HCT116 (cell line): ENCODE data around the gene UBE2F. TPM values are rescaled to one million over a fixed set of nuclear protein-coding genes. Genes with fewer than 3 reads are reported as not detected.

ENCODE experiments used
- ATAC-seq: fragments of 200-7000 bp; cut with Tn5 transposase; 2 replicates; pipeline ENCODE4 v1.9.1; 2020; ENCODE audit warnings: mild to moderate bottlenecking, moderate library complexity
- BruUV-seq: library from RNA; stranded (reverse); fragments of 400-500 nt; replicated peaks from 2 replicates; lab custom pipeline; 2021; lab: Mats Ljungman, UMichigan
- CTCF ChIA-PET: fragments of 300-600 bp; sonication (Branson Sonifier 250); formaldehyde crosslinking; loops from one replicate; lab custom pipeline; 2021; ENCODE audit warnings: antibody characterized with exemption; lab: Charles Lee
- POLR2A ChIA-PET: fragments of 300-600, 350-600 bp; sonication (Branson Sonifier 250); formaldehyde crosslinking; loops from one replicate; lab custom pipeline; 2021; ENCODE audit warnings: antibody characterized with exemption; lab: Charles Lee
- RAD21 ChIA-PET, 2 experiments: fragments of 300-600 bp; sonication (Branson Sonifier 250); formaldehyde crosslinking; loops; one replicate each; lab custom pipeline; 2023; ENCODE audit warnings: low total read pairs in 2 of 2; ENCODE audit not compliant: uncharacterized antibody in 2 of 2, unreplicated experiment in 2 of 2, low non-redundant PET in 1 of 2; lab: Charles Lee
- DNase-seq: peaks from one replicate; pipeline ENCODE4 v3.0.0-alpha.2; 2010; ENCODE audit warnings: low read depth, low spot score
- H2AFZ ChIP-seq: fragments of 200-600 bp; shearing (Covaris generic), sonication (generic); 2 replicates; pipeline ENCODE4 v1.6.1; 2017; ENCODE audit warnings: low read depth, mixed run types, mixed read lengths, antibody characterized with exemption, low read length; ENCODE audit not compliant: poor library complexity, severe bottlenecking
- H3K27ac ChIP-seq: 2 replicates; pipeline ENCODE4 v1.5.1; 2012; ENCODE audit warnings: low read depth, low read length
- H3K27me3 ChIP-seq: fragments of 200-600 bp; sonication (generic); 2 replicates; pipeline ENCODE4 v1.6.1; 2016; ENCODE audit warnings: mixed run types, low read length, mixed read lengths; ENCODE audit not compliant: insufficient read depth
- H3K36me3 ChIP-seq, 2 experiments: fragments of 200-500 bp in 1 of 2; fragments of 200-600 bp in 1 of 2; sonication (Bioruptor generic) in 1 of 2; sonication (generic) in 1 of 2; 2 replicates each; pipeline versions ENCODE4 v1.5.1 to v1.6.1; 2014 to 2016; ENCODE audit warnings: low read length in 2 of 2, inconsistent platforms in 1 of 2, mixed read lengths in 1 of 2, mixed run types in 1 of 2; ENCODE audit not compliant: insufficient read depth in 2 of 2, control insufficient read depth in 1 of 2
- H3K4me1 ChIP-seq, 2 experiments: fragments of 200-600 bp in 1 of 2; sonication (generic) in 1 of 2; 2 replicates each; pipeline versions ENCODE4 v1.5.1 to v1.6.1; 2012 to 2017; ENCODE audit warnings: low read length in 2 of 2, inconsistent platforms in 1 of 2, mild to moderate bottlenecking in 1 of 2, mixed read lengths in 1 of 2, mixed run types in 1 of 2, moderate library complexity in 1 of 2; ENCODE audit not compliant: insufficient read depth in 2 of 2, control insufficient read depth in 1 of 2
- H3K4me2 ChIP-seq: fragments of 200-600 bp; sonication (generic); 2 replicates; pipeline ENCODE4 v1.6.1; 2017; ENCODE audit warnings: mixed run types, low read length, mixed read lengths
- H3K4me3 ChIP-seq, 2 experiments: fragments of 200-600 bp in 1 of 2; sonication (generic) in 1 of 2; replicated peaks in 1 of 2; 2 replicates each; pipeline ENCODE4 v1.5.1; 2011 to 2016; ENCODE audit warnings: low read length in 2 of 2, control low read depth in 1 of 2, low read depth in 1 of 2, mild to moderate bottlenecking in 1 of 2, mixed read lengths in 1 of 2, mixed run types in 1 of 2
- H3K79me2 ChIP-seq: fragments of 200-600 bp; sonication (generic); 2 replicates; pipeline ENCODE4 v1.6.1; 2017; ENCODE audit warnings: mild to moderate bottlenecking, mixed run types, low read length, moderate library complexity, mixed read lengths; ENCODE audit not compliant: insufficient read depth
- H3K9ac ChIP-seq: fragments of 200-600 bp; sonication (generic); 2 replicates; pipeline ENCODE4 v1.6.1; 2016; ENCODE audit warnings: low read length, mixed read lengths
- H3K9me2 ChIP-seq: fragments of 200-600 bp; sonication (generic), shearing (Covaris generic); 2 replicates; pipeline ENCODE4 v1.6.1; 2017; ENCODE audit warnings: mixed run types, mild to moderate bottlenecking, moderate library complexity; ENCODE audit not compliant: insufficient read depth
- H3K9me3 ChIP-seq, 2 experiments: fragments of 200-500 bp in 1 of 2; fragments of 200-600 bp in 1 of 2; sonication (Bioruptor generic) in 1 of 2; sonication (generic) in 1 of 2; 2 replicates each; pipeline ENCODE4 v1.6.1; 2014 to 2017; ENCODE audit warnings: low read length in 2 of 2, mixed read lengths in 2 of 2, inconsistent platforms in 1 of 2, low read depth in 1 of 2, mild to moderate bottlenecking in 1 of 2, mixed run types in 1 of 2, moderate library complexity in 1 of 2; ENCODE audit not compliant: control insufficient read depth in 1 of 2, insufficient read depth in 1 of 2
- H4K20me1 ChIP-seq: fragments of 200-600 bp; sonication (generic), shearing (Covaris generic); 2 replicates; pipeline ENCODE4 v1.6.1; 2017; ENCODE audit warnings: mixed run types, mild to moderate bottlenecking, moderate library complexity; ENCODE audit not compliant: insufficient read depth
- CEBPB ChIP-seq: IDR thresholded peaks from 2 replicates; pipeline ENCODE4 v1.6.1; 2012; ENCODE audit warnings: low read depth
- CTCF ChIP-seq, 3 experiments: fragments of 200-600 bp in 1 of 3; sonication (generic) in 1 of 3; IDR thresholded peaks in 2 of 3; conservative IDR thresholded peaks in 1 of 3; 2 replicates each; pipeline ENCODE4 v1.5.1; 2012 to 2017; ENCODE audit warnings: low read depth in 2 of 3, low read length in 2 of 3, antibody characterized with exemption in 1 of 3, borderline replicate concordance in 1 of 3, control low read depth in 1 of 3, mild to moderate bottlenecking in 1 of 3, mixed read lengths in 1 of 3, mixed run types in 1 of 3, moderate library complexity in 1 of 3; ENCODE audit not compliant: insufficient read depth in 1 of 3
- SRF ChIP-seq: IDR thresholded peaks from 2 replicates; pipeline ENCODE4 v1.6.1; 2012; ENCODE audit warnings: low read depth
- ZNF274 ChIP-seq: fragments of 200-500 bp; sonication (Bioruptor generic); IDR thresholded peaks from 2 replicates; pipeline ENCODE4 v1.6.1; 2014; ENCODE audit warnings: mild to moderate bottlenecking, low read depth, low read length, inconsistent platforms
- intact Hi-C: fragments of 100-400 bp; cut with micrococcal nuclease; formaldehyde crosslinking; loops from 2 replicates; pipeline ENCODE4 v1.10.0; 2022
- total RNA-seq: library from RNA; stranded (reverse); gene quantifications from one replicate; pipeline ENCODE4 v1.2.1, GENCODE V29; 2021; ENCODE audit not compliant: unreplicated experiment

Gene UBE2F
- total RNA-seq, 1 experiment from 2014 or later = 32.8 TPM

- CTCF ChIA-PET = no interaction called here
- no TSS peak for BruUV-seq
Measured at GRCh38 chr2:238075397-238075796, 108.6 kb downstream of the UBE2F start.

GRCh38 chr2:238077292-238077691, 110.5 kb downstream of the UBE2F start:
- CTCF ChIA-PET = no interaction called here
- BruUV-seq = no TSS peak
- no peak for DNase-seq
- intact Hi-C loops = no loop called here
- Histone ChIP-seq H3K9ac (no peak overlapping the region), H3K27ac (no peak overlapping the region), H3K4me1 (no peaks in the 10 kb centered on the region), H3K9me3 (no peaks in the 10 kb centered on the region), H2AFZ (no peak overlapping the region), H3K9me2 (no peaks in the 10 kb centered on the region), H3K27me3 (no peaks in the 10 kb centered on the region), H3K4me2 (no peak overlapping the region), H3K79me2 (peaks cover 35% of the 10 kb centered on the region), H4K20me1 (no peaks in the 10 kb centered on the region), H3K4me3 (no peak overlapping the region), H3K36me3 (peaks cover 2 to 16% of the 10 kb centered on the region in 2 experiments; a peak in 3 of 4 replicates)
- POLR2A ChIA-PET = no interaction called here
- TF ChIP-seq SRF = no peak
- peak; percentile 55 for TF ChIP-seq CEBPB
- RAD21 ChIA-PET = no interaction called here
- no peak for ATAC-seq

More at GRCh38 chr2:238075397-238075796, 108.6 kb downstream of the UBE2F start:
- H3K27me3 ChIP-seq = no peaks in the 10 kb centered on the region
- no peak overlapping the region for H3K9ac ChIP-seq
- no peaks in the 10 kb centered on the region for H3K4me1 ChIP-seq
- H3K27ac ChIP-seq = no peak overlapping the region
- ChIA-PET RAD21 (no interaction called here), POLR2A (no interaction called here)
- H3K4me3 ChIP-seq = no peak overlapping the region
- no peaks in the 10 kb centered on the region for H3K9me2 ChIP-seq
- peaks cover 2 to 10% of the 10 kb centered on the region in 2 experiments; a peak in 2 of 4 replicates for H3K36me3 ChIP-seq
- H4K20me1 ChIP-seq = no peaks in the 10 kb centered on the region
- ATAC-seq (no peak), DNase-seq (no peak)
- intact Hi-C loops = no loop called here
- H3K9me3 ChIP-seq = no peaks in the 10 kb centered on the region
- no peak overlapping the region for H2AFZ ChIP-seq
- no peak overlapping the region for H3K4me2 ChIP-seq
- no peak for TF ChIP-seq ZNF274
- TF ChIP-seq SRF = no peak
- no peak for TF ChIP-seq CTCF (IDR thresholded peaks at IDR 0.05 in 2 of 3, conservative IDR thresholded peaks at IDR 0.05 in 1 of 3; ENCODE audit: borderline replicate concordance in 1 of 3, insufficient read depth in 1 of 3, low read depth in 2 of 3, low read length in 2 of 3)
- H3K79me2 ChIP-seq = peaks cover 34% of the 10 kb centered on the region
